HFF-Myc (cell line): ENCODE results near the gene VASH1.

ENCODE experiments used
- DNase-seq: peaks from one replicate; pipeline ENCODE4 v3.0.0-alpha.2; 2011; ENCODE audit warnings: low read depth; ENCODE audit errors: extremely low read depth
- H3K4me3 ChIP-seq: replicated peaks from 2 replicates; pipeline ENCODE4 v1.5.1; 2011; ENCODE audit warnings: low read depth, mild to moderate bottlenecking, control low read depth, low read length
- TF ChIP-seq, protein P1 (sequence below): IDR thresholded peaks from 2 replicates; pipeline ENCODE4 v1.5.1; 2012; ENCODE audit warnings: mild to moderate bottlenecking, low read depth, low read length, control low read depth; ENCODE audit errors: missing control alignments

The VASH1 gene

DNA sequence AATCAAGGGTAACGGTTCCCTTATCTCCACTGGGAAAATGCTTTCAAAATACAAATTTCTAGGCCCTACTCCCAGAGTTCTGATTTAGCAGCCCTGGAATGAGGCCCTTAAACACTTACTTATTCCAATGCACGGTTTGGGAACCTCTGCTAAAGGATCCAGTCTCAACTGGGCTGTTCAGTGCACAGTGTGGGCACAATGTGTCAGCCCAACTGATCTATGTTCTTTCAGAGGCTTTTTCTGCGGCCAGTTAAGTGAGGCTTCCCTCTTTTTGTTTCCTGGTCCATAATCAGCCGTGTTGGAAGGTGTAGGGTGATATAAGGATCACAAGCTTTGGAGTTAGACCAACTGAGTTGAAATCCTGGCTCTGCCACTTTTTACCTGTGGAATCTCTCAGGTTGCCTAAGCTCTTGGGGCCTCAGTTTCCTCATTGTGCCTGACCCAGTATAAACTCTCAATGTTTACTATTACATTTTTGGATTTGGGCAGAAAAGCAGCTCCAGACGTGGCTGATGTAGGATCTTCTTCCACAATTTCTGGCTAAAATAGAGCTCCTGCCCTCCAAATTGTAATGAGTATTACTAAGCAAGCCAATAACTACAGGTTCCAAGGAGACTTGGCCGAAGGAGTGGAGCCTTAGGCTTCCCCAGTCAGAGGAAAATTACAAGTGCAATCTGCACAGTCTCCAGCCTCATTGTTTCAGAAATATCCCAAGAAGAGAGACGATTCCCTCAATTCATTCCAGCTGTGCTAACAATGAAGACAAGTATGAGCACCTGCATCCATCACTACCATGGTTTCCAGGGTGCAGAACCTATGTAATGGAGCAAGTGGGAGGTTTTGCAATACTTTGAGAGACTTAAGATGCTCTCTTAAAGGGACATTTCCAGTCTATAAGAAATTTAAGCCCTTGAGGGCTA, 53.7 kb downstream of the VASH1 start:
- H3K4me3 ChIP-seq: no peak overlapping the region
- no peak for DNase-seq
- TF ChIP-seq, protein P1, sequence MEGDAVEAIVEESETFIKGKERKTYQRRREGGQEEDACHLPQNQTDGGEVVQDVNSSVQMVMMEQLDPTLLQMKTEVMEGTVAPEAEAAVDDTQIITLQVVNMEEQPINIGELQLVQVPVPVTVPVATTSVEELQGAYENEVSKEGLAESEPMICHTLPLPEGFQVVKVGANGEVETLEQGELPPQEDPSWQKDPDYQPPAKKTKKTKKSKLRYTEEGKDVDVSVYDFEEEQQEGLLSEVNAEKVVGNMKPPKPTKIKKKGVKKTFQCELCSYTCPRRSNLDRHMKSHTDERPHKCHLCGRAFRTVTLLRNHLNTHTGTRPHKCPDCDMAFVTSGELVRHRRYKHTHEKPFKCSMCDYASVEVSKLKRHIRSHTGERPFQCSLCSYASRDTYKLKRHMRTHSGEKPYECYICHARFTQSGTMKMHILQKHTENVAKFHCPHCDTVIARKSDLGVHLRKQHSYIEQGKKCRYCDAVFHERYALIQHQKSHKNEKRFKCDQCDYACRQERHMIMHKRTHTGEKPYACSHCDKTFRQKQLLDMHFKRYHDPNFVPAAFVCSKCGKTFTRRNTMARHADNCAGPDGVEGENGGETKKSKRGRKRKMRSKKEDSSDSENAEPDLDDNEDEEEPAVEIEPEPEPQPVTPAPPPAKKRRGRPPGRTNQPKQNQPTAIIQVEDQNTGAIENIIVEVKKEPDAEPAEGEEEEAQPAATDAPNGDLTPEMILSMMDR: no peak

DNA sequence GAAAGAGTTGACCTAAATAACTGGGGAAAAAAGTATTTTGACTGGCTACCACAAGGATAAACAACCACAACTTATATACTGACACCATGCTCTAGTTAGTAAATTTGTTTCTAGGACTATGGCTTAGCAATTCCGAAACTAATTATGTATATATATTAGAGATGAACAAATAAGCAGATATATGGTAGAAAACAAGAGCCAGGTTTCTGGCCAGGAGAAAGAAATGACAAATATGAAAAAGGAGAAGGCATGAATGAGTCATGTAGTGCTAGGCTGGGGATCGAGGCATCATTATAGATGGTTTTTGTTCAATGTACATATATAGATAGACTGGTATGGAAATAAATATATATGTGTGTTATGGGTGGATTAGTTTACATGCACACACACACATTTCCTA, 59.4 kb downstream of the VASH1 start:
- H3K4me3 ChIP-seq: no peak overlapping the region
- TF ChIP-seq, protein P1: no peak
- no peak for DNase-seq

DNA sequence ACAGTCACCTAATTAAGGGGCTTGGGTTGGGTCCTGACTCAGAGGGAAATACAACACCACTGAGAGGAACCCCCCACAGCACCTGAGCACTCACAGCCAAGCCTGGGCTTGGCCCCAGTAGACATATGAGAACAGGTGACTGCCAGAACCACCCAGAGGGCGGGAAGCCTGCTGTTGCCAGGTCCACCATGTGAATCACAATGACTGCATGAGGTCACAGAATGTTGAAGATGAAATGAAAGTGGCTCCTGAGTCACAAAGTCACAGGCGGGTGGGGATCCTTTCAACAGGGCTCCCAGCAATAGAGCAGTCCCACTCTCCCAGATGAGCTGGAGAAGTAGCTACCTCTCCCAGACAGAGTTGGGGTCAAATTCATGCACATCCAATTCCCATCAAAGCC, 64.9 kb downstream of the VASH1 start, which contains the start of gene LRRC74A:
Gene LRRC74A (plus strand): TSS at position 287 of the 400 bp plus-strand sequence. CDS start 290 bp downstream, outside the sequence.
- TF ChIP-seq, protein P1: no peak
- no peak for DNase-seq
- no peak within 1 kb of the TSS for H3K4me3 ChIP-seq

DNA sequence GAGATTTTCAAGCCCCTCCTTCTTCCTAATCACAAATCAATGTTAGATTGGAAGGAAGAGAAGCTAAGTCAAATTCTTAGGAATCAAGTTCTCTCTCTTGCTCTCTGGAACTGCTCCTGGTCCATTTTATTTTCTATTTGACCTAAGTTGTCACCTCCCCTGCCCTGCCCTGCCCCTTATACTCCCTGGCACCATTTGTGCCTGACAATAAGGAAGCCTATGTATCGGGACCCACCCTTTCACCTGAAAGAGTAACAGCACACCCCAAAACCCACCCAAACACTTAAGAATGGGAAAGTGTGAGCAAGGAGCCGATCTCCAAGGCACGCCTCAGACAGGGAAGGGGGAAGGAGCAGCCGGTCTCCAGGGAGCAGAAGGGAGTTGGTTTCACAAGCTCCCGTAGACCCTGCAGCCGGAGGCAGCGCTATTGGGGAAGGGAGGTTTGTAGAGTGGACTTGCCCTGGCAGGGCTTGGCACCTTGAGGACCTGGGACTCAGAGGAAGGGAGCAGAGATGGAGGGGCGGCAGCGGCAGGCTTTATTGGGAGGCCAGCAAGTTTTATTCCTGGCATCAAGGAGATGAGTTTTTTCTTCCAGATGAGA, 66.5 kb downstream of the VASH1 start:
- H3K4me3 ChIP-seq: no peak overlapping the region
- TF ChIP-seq, protein P1: no peak
- DNase-seq: no peak

DNA sequence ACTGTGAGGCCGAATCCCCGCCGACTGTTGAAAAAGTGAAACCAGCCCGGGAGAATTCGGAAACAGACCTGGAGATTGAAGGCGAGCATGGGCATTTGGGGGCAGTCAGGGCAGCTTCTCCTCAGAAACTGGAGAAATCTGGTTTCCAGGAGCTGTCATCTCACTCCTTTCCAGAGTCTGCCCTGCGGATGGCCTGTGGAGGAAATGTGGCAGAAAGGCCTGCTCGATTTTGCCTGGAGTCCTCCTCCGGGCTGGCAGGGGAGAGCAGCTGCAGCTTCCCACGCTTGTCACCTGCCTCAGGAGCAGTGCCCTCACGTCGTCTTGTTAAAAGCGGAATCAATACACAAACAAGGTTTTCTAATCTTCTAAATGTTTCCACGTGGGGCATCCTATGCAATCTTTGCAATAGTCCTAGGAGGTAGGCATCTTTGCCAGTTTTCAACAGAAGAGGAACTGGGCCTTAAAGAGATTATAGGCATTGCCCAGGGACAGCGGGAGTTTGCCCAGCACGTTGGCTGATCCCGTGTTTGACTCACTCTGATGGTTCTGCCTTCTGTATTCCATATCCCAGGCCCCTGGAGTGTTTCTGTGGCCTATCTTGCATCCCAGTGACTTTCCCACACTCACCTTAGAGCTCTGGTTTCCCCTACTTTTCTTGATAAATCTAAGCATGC, 67.2 kb downstream of the VASH1 start:
- no peak overlapping the region for H3K4me3 ChIP-seq
- DNase-seq: no peak
- TF ChIP-seq, protein P1: no peak

DNA sequence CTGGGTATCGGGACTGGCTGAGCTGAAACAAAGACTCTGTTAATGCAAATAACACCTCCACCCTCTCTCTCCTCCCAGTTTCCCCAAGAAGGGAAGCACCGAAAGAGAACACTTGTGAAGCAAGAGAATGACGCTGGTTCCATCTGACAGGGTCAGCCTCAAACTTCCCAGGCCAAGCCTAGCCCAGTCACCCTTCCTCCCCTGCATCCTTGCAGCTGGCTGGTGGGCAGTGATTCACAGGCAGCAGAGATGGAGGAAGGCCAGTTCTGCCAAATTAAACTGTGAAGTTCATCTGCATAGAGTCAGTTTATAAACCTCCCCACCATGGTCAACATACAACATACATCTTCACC, 67.7 kb downstream of the VASH1 start:
- no peak for DNase-seq
- H3K4me3 ChIP-seq: no peak overlapping the region
- TF ChIP-seq, protein P1: no peak
